HepG2 (cell line): ENCODE measurements around the gene C20orf144. TPM values are rescaled to one million over a fixed set of nuclear protein-coding genes. Genes with fewer than 3 reads are reported as not detected.
"Not testable (repeated sequence)": the region's sequence is repeated elsewhere in the genome, so short reads cannot be mapped to it uniquely, and the experiment has no call there.

ENCODE experiments used
- ATAC-seq: fragments of 200-7000 bp; cut with Tn5 transposase; 3 replicates; pipeline ENCODE4 v1.9.1; 2020; ENCODE audit warnings: mild to moderate bottlenecking, moderate library complexity
- BruUV-seq: library from RNA; stranded (reverse); fragments of 400-500 nt; replicated peaks from 2 replicates; lab custom pipeline; 2021; lab: Mats Ljungman, UMichigan
- CTCF ChIA-PET: fragments of 300-600 bp; formaldehyde crosslinking; extraction: SDS; loops from one replicate; lab custom pipeline; 2021; ENCODE audit warnings: low total read pairs, inconsistent platforms, low intra/inter-chr PET ratio; lab: Yijun Ruan, JAX
- POLR2A ChIA-PET: fragments of 350-600 bp; sonication (Branson Sonifier 250); formaldehyde crosslinking; loops from one replicate; lab custom pipeline; 2020; ENCODE audit warnings: antibody characterized with exemption, inconsistent platforms; lab: Yijun Ruan, JAX
- DNase-seq: peaks from one replicate; pipeline ENCODE4 v3.0.0-alpha.2; 2015; ENCODE audit warnings: low spot score
- FAIRE-seq: peaks from 3 replicates; lab custom pipeline; 2011; peaks lifted over from hg19 to GRCh38; lab: Jason Lieb, UNC
- H2AFZ ChIP-seq: one replicate; pipeline ENCODE4 v1.6.1; 2011; ENCODE audit warnings: low read length, inconsistent platforms
- H3K27ac ChIP-seq: fragments of 300-600 bp; 3 replicates; pipeline ENCODE4 v1.8.0; 2011; ENCODE audit warnings: mixed run types, mild to moderate bottlenecking, mixed read lengths, low read length, inconsistent platforms; ENCODE audit not compliant: insufficient read depth; ENCODE audit errors: extremely low read length
- H3K27me3 ChIP-seq, 2 experiments: fragments of 200-600 bp in 1 of 2; 2 replicates in 1 of 2; 3 replicates in 1 of 2; pipeline versions ENCODE4 v1.6.0 to v1.8.0; 2011; ENCODE audit warnings: low read length in 2 of 2, mild to moderate bottlenecking in 2 of 2, moderate library complexity in 2 of 2, inconsistent platforms in 1 of 2; ENCODE audit not compliant: insufficient read depth in 2 of 2, control insufficient read depth in 1 of 2
- H3K36me3 ChIP-seq, 2 experiments: fragments of 200-600 bp in 1 of 2; replicated peaks in 1 of 2; 2 replicates in 1 of 2; 3 replicates in 1 of 2; pipeline versions ENCODE4 v1.5.1 to v1.8.0; 2011; ENCODE audit warnings: low read length in 2 of 2, inconsistent platforms in 1 of 2; ENCODE audit not compliant: insufficient read depth in 2 of 2, control insufficient read depth in 1 of 2
- H3K4me1 ChIP-seq: 2 replicates; pipeline ENCODE4 v1.5.1; 2012; ENCODE audit warnings: low read length, inconsistent platforms; ENCODE audit not compliant: insufficient read depth
- H3K4me2 ChIP-seq: 2 replicates; pipeline ENCODE4 v1.6.0; 2011; ENCODE audit warnings: low read depth, low read length, inconsistent platforms
- H3K4me3 ChIP-seq, 3 experiments: fragments of 200-600 bp in 1 of 3; sonication (generic), shearing (Covaris generic) in 1 of 3; replicated peaks in 1 of 3; 2 replicates each; pipeline ENCODE4 v1.5.1; 2011 to 2016; ENCODE audit warnings: low read length in 3 of 3, inconsistent platforms in 2 of 3, low read depth in 2 of 3, mild to moderate bottlenecking in 2 of 3, control low read depth in 1 of 3, mixed read lengths in 1 of 3; ENCODE audit not compliant: insufficient read depth in 1 of 3
- H3K79me2 ChIP-seq: one replicate; pipeline ENCODE4 v1.6.1; 2011; ENCODE audit warnings: low read length, inconsistent platforms; ENCODE audit not compliant: insufficient read depth
- H3K9ac ChIP-seq: 2 replicates; pipeline ENCODE4 v1.6.0; 2011; ENCODE audit warnings: mild to moderate bottlenecking, low read depth, low read length, inconsistent platforms; ENCODE audit not compliant: insufficient read depth
- H3K9me3 ChIP-seq: 2 replicates; pipeline ENCODE4 v1.5.1; 2012; ENCODE audit warnings: mild to moderate bottlenecking, low read length
- H4K20me1 ChIP-seq: 2 replicates; pipeline ENCODE4 v1.6.0; 2011; ENCODE audit warnings: inconsistent platforms, mild to moderate bottlenecking, low read length, moderate library complexity; ENCODE audit not compliant: insufficient read depth
- AFF4 ChIP-seq: sonication (generic); formaldehyde crosslinking; IDR thresholded peaks from 2 replicates; pipeline ENCODE4 v1.4.0; 2020; ENCODE audit warnings: missing genetic modification reagents
- BCL3 ChIP-seq: sonication (generic); formaldehyde crosslinking; IDR thresholded peaks from 2 replicates; pipeline ENCODE4 v1.5.1; 2020; ENCODE audit warnings: mild to moderate bottlenecking, missing genetic modification reagents, moderate library complexity
- CREB3 ChIP-seq: sonication (generic); formaldehyde crosslinking; IDR thresholded peaks from 2 replicates; pipeline ENCODE4 v1.5.0; 2020; ENCODE audit warnings: missing genetic modification reagents
- ZFAT ChIP-seq: sonication (generic); formaldehyde crosslinking; conservative IDR thresholded peaks from 2 replicates; pipeline ENCODE4 v1.8.1; 2023; ENCODE audit warnings: missing genetic modification reagents, inconsistent platforms
- ZNF121 ChIP-seq: sonication (generic); formaldehyde crosslinking; IDR thresholded peaks from 2 replicates; pipeline ENCODE4 v1.5.0; 2020; ENCODE audit warnings: mild to moderate bottlenecking, missing genetic modification reagents
- ZNF264 ChIP-seq: sonication (generic); formaldehyde crosslinking; IDR thresholded peaks from 2 replicates; pipeline ENCODE4 v1.4.0; 2020; ENCODE audit warnings: missing genetic modification reagents
- WGBS: methylation state at CpG from one replicate; pipeline ENCODE4 v1.1.6; 2017; ENCODE audit warnings: low lambda C conversion rate; 5-methylcytosine and 5-hydroxymethylcytosine counted together
- in situ Hi-C: cut with HindIII; loops from 2 replicates; pipeline ENCODE4 v1.10.0; 2017; ENCODE audit warnings: low pct_unique_long_range_greater_than_20kb; ENCODE audit not compliant: extremely low pct_ligation_motif_present
- intact Hi-C: fragments of 100-400 bp; cut with micrococcal nuclease; formaldehyde crosslinking; loops from one replicate; pipeline ENCODE4 v1.10.0; 2022; ENCODE audit not compliant: unreplicated experiment
- polyA plus RNA-seq, 8 experiments: library from polyadenylated mRNA; depleted of rRNA in 3 of 8; stranded (reverse) in 7 of 8; unstranded in 1 of 8; fragments of >200 nt; fragmentation: Illumina TruSeq in 4 of 8; extraction: Trizol in 4 of 8; gene quantifications; 2 replicates each; pipeline versions ENCODE4 v1.2.1 to v1.2.3, GENCODE V29; 2011 to 2016; ENCODE audit warnings: low read depth in 4 of 8, missing spikeins in 1 of 8, mixed read lengths in 1 of 8; ENCODE audit not compliant: insufficient read depth in 1 of 8
- total RNA-seq, 5 experiments: library from RNA; depleted of rRNA; stranded (reverse); fragments of >200 nt; fragmentation: Illumina TruSeq; extraction: Trizol; gene quantifications; 2 replicates each; pipeline ENCODE4 v1.2.3, GENCODE V29; 2016; ENCODE audit warnings: low read depth in 1 of 5

C20orf144 gene
- total and polyA plus RNA-seq, 2 of the 13 experiments (the other 11 are each of a cell fraction or from before 2014, with no cell fraction given): 0.09 to 0.16 TPM

GRCh38 chr20:33630507-33630906, 31.6 kb upstream of the C20orf144 start (continued):
- TF ChIP-seq AFF4 (CRISPR knock-in tag) (no peak), ZFAT (CRISPR knock-in tag) (no peak), CREB3 (CRISPR knock-in tag) (no peak), ZNF264 (CRISPR knock-in tag) (no peak), BCL3 (CRISPR knock-in tag) (no peak)

- H3K4me3 ChIP-seq, FAIRE-seq, H3K4me1 ChIP-seq, H2AFZ ChIP-seq, H3K27ac ChIP-seq, ATAC-seq, H3K9me3 ChIP-seq, H3K79me2 ChIP-seq, H4K20me1 ChIP-seq, BruUV-seq, H3K4me2 ChIP-seq, H3K27me3 ChIP-seq, in situ Hi-C loops, DNase-seq, CTCF ChIA-PET, H3K9ac ChIP-seq, POLR2A ChIA-PET, intact Hi-C loops: not testable (repeated sequence)
- TF ChIP-seq ZNF121: peak; percentile 60; the same call in 1 of the 2 replicates
- peaks cover 22 to 62% of the 10 kb centered on the region in 2 experiments for H3K36me3 ChIP-seq
- 80% methylated on average over 4 of the region's 4 CpGs for WGBS
Observed at GRCh38 chr20:33631910-33632309, 30.2 kb upstream of the C20orf144 start.
